ENCODE results near the gene PIK3R1.

DNA sequence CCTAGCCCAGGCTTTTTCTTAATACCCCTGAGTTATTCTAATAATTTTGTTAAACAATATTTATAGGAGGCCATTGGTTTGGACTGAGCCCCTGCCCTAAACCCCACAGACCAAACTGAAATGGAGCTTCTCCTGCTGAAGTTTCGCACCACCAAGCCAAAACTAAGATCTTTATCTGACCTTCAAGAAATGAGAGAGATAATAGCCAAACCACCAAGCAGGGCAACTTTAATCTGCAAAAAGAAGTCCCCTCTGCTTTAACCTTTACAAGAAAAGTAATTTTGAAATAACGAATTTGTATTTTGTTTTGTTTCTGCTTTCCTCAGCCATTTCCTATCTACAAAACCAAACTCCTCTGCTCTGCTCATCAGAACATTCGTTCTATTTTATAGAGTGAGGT lies 125.5 kb downstream of the PIK3R1 start:
- TF ChIP-seq, protein P1, sequence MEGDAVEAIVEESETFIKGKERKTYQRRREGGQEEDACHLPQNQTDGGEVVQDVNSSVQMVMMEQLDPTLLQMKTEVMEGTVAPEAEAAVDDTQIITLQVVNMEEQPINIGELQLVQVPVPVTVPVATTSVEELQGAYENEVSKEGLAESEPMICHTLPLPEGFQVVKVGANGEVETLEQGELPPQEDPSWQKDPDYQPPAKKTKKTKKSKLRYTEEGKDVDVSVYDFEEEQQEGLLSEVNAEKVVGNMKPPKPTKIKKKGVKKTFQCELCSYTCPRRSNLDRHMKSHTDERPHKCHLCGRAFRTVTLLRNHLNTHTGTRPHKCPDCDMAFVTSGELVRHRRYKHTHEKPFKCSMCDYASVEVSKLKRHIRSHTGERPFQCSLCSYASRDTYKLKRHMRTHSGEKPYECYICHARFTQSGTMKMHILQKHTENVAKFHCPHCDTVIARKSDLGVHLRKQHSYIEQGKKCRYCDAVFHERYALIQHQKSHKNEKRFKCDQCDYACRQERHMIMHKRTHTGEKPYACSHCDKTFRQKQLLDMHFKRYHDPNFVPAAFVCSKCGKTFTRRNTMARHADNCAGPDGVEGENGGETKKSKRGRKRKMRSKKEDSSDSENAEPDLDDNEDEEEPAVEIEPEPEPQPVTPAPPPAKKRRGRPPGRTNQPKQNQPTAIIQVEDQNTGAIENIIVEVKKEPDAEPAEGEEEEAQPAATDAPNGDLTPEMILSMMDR (IDR thresholded peaks at IDR 0.05 in 2 of 3, conservative IDR thresholded peaks at IDR 0.05 in 1 of 3; ENCODE audit: control insufficient read depth in 2 of 3, extremely low read depth in 1 of 3, insufficient read depth in 1 of 3, low read depth in 3 of 3, low read length in 3 of 3): no peak
- TF ChIP-seq ASH2L (IDR thresholded peaks at IDR 0.05; ENCODE audit: borderline replicate concordance, low read depth): no peak
- TF ChIP-seq HCFC1 (IDR thresholded peaks at IDR 0.05; ENCODE audit: low read length): no peak
- no peak for TF ChIP-seq POLR2A (IDR thresholded peaks at IDR 0.05; ENCODE audit: low read depth, low read length)
- TF ChIP-seq FOXM1 (IDR thresholded peaks at IDR 0.05; ENCODE audit: low read depth, low read length): no peak
- TF ChIP-seq ZNF384 (IDR thresholded peaks at IDR 0.05; ENCODE audit: borderline replicate concordance, low read depth, low read length): no peak
- no peak for TF ChIP-seq CHD1 (IDR thresholded peaks at IDR 0.05; ENCODE audit: low read depth, low read length)
- no peak for TF ChIP-seq MAX (IDR thresholded peaks at IDR 0.05; ENCODE audit: low read depth, low read length)
- TF ChIP-seq ZNF24 (IDR thresholded peaks at IDR 0.05): no peak
- no peak for TF ChIP-seq STAT1 (conservative IDR thresholded peaks at IDR 0.05)
- no peak for TF ChIP-seq POLR2AphosphoS5 (IDR thresholded peaks at IDR 0.05; ENCODE audit: low read length)
- no peak for TF ChIP-seq EZH2 (IDR thresholded peaks at IDR 0.05; ENCODE audit: borderline replicate concordance, control insufficient read depth, low read depth, low read length)
- no peak for TF ChIP-seq MYC (IDR thresholded peaks at IDR 0.05; ENCODE audit: insufficient read depth, insufficient read length, insufficient replicate concordance, low read length, severe bottlenecking)

All from GM12878 (cell line).